DOHH2 (cell line): ENCODE results near the gene C2CD5.

Experiments
- H3F3A ChIP-seq: fragments of 200-600 bp; sonication (generic), shearing (Covaris generic); 2 replicates; pipeline ENCODE4 v1.6.0; 2016; ENCODE audit warnings: antibody characterized with exemption, mild to moderate bottlenecking; ENCODE audit not compliant: control insufficient read depth, insufficient read depth
- H3K27ac ChIP-seq: fragments of 200-600 bp; sonication (generic); 2 replicates; pipeline ENCODE4 v1.5.1; 2014; ENCODE audit warnings: low read depth, mild to moderate bottlenecking, low read length, moderate library complexity
- H3K27me3 ChIP-seq: fragments of 200-600 bp; sonication (generic); 2 replicates; pipeline ENCODE4 v1.6.1; 2014; ENCODE audit warnings: mild to moderate bottlenecking, low read length, mixed read lengths; ENCODE audit not compliant: control insufficient read depth
- H3K36me3 ChIP-seq: fragments of 200-600 bp; sonication (generic); 2 replicates; pipeline ENCODE4 v1.6.1; 2014; ENCODE audit warnings: mild to moderate bottlenecking, low read length, moderate library complexity, mixed read lengths; ENCODE audit not compliant: control insufficient read depth
- H3K4me1 ChIP-seq: fragments of 200-600 bp; sonication (generic); 2 replicates; pipeline ENCODE4 v1.6.1; 2014; ENCODE audit warnings: mild to moderate bottlenecking, low read length, mixed read lengths; ENCODE audit not compliant: control insufficient read depth
- H3K4me2 ChIP-seq: fragments of 200-600 bp; sonication (generic); 2 replicates; pipeline ENCODE4 v1.6.0; 2014; ENCODE audit warnings: mild to moderate bottlenecking, low read length, moderate library complexity
- H3K4me3 ChIP-seq: fragments of 200-600 bp; sonication (generic); 2 replicates; pipeline ENCODE4 v1.5.1; 2014; ENCODE audit warnings: mild to moderate bottlenecking, low read length, mixed read lengths
- H3K79me2 ChIP-seq: fragments of 200-600 bp; sonication (generic); 2 replicates; pipeline ENCODE4 v1.6.1; 2014; ENCODE audit warnings: mild to moderate bottlenecking, low read length, mixed read lengths; ENCODE audit not compliant: control insufficient read depth
- H3K9me2 ChIP-seq: fragments of 200-600 bp; sonication (generic); replicated peaks from 2 replicates; pipeline ENCODE4 v1.6.1; 2014; ENCODE audit warnings: mild to moderate bottlenecking, low read length, mixed read lengths; ENCODE audit not compliant: control insufficient read depth
- H3K9me3 ChIP-seq: fragments of 200-600 bp; sonication (generic); 2 replicates; pipeline ENCODE4 v1.6.1; 2014; ENCODE audit warnings: antibody characterized with exemption, low read length, mixed read lengths; ENCODE audit not compliant: control insufficient read depth, insufficient read depth
- H4K20me1 ChIP-seq: fragments of 200-600 bp; sonication (generic); 2 replicates; pipeline ENCODE4 v1.6.0; 2014; ENCODE audit warnings: low read depth, mild to moderate bottlenecking, antibody characterized with exemption, low read length, moderate library complexity; ENCODE audit not compliant: control insufficient read depth, insufficient read depth
- CTCF ChIP-seq: fragments of 200-600 bp; sonication (generic); IDR thresholded peaks from one replicate; pipeline ENCODE4 v1.5.1; 2014; ENCODE audit warnings: antibody characterized with exemption, mild to moderate bottlenecking, low read depth, low read length; ENCODE audit not compliant: poor library complexity, severe bottlenecking
- EZH2phosphoT487 ChIP-seq: fragments of 200-600 bp; sonication (generic); IDR thresholded peaks from 2 replicates; pipeline ENCODE4 v1.6.1; 2017; ENCODE audit warnings: borderline replicate concordance, mild to moderate bottlenecking, antibody characterized with exemption, low read length, moderate library complexity, mixed read lengths

C2CD5 gene

GRCh38 chr12:22574921-22575320 is 30.6 kb upstream of the C2CD5 start:
- Histone ChIP-seq H3K4me3 (no peak overlapping the region), H4K20me1 (no peaks in the 10 kb centered on the region), H3K4me2 (no peak overlapping the region), H3K27ac (no peak overlapping the region), H3K27me3 (no peaks in the 10 kb centered on the region), H3K9me3 (no peaks in the 10 kb centered on the region), H3F3A (no peaks in the 10 kb centered on the region), H3K79me2 (no peaks in the 10 kb centered on the region), H3K36me3 (no peaks in the 10 kb centered on the region), H3K9me2 (no peaks in the 10 kb centered on the region), H3K4me1 (no peaks in the 10 kb centered on the region)
- TF ChIP-seq EZH2phosphoT487 (no peak), CTCF (no peak)

- TF ChIP-seq EZH2phosphoT487 (no peak), CTCF (no peak)
- H3K9me3 ChIP-seq = no peaks in the 10 kb centered on the region
Observed at GRCh38 chr12:22573181-22573580, 28.8 kb upstream of the C2CD5 start.

GRCh38 chr12:22569253-22569652 is 24.9 kb upstream of the C2CD5 start:
- Histone ChIP-seq H3K27me3 (no peaks in the 10 kb centered on the region), H3K27ac (no peak overlapping the region), H3F3A (no peaks in the 10 kb centered on the region), H4K20me1 (no peaks in the 10 kb centered on the region), H3K4me2 (no peak overlapping the region), H3K4me1 (no peaks in the 10 kb centered on the region), H3K79me2 (no peaks in the 10 kb centered on the region), H3K36me3 (no peaks in the 10 kb centered on the region), H3K9me3 (no peaks in the 10 kb centered on the region), H3K9me2 (no peaks in the 10 kb centered on the region), H3K4me3 (no peak overlapping the region)
- no peak for TF ChIP-seq CTCF
- no peak for TF ChIP-seq EZH2phosphoT487

More at GRCh38 chr12:22573181-22573580, 28.8 kb upstream of the C2CD5 start:
- H3K36me3 ChIP-seq = no peaks in the 10 kb centered on the region
- no peak overlapping the region for H3K27ac ChIP-seq
- no peaks in the 10 kb centered on the region for H4K20me1 ChIP-seq
- H3K4me1 ChIP-seq = no peaks in the 10 kb centered on the region
- no peaks in the 10 kb centered on the region for H3K79me2 ChIP-seq
- no peak overlapping the region for H3K4me2 ChIP-seq
- no peaks in the 10 kb centered on the region for H3K27me3 ChIP-seq
- no peaks in the 10 kb centered on the region for H3K9me2 ChIP-seq
- H3F3A ChIP-seq = no peaks in the 10 kb centered on the region
- no peak overlapping the region for H3K4me3 ChIP-seq
